GM21723 (cell line): ENCODE measurements around the gene SETBP1.

Source experiments
- ATAC-seq: cut with Tn5 transposase; IDR thresholded peaks from one replicate; pipeline ENCODE4 v1.9.1; 2021; ENCODE audit warnings: mild to moderate bottlenecking, moderate library complexity; ENCODE audit not compliant: unreplicated experiment

SETBP1 gene

GRCh38 chr18:44730803-44731529 lies 50.3 kb downstream of the SETBP1 start:
- ATAC-seq, result no peak

GRCh38 chr18:44731530-44732237 lies 51.0 kb downstream of the SETBP1 start:
- peak; percentile 51 for ATAC-seq

GRCh38 chr18:44732238-44732563 lies 51.5 kb downstream of the SETBP1 start:
- no peak for ATAC-seq

GRCh38 chr18:44732599-44732998 lies 51.9 kb downstream of the SETBP1 start:
- ATAC-seq, result no peak

GRCh38 chr18:44733069-44733753 lies 52.5 kb downstream of the SETBP1 start:
- ATAC-seq, result no peak

GRCh38 chr18:44733754-44734465 lies 53.2 kb downstream of the SETBP1 start:
- no peak for ATAC-seq

GRCh38 chr18:44735096-44735495 lies 54.4 kb downstream of the SETBP1 start:
- ATAC-seq, result no peak

GRCh38 chr18:44736664-44737380 lies 56.1 kb downstream of the SETBP1 start:
- ATAC-seq, result no peak

- no peak for ATAC-seq
Measured at GRCh38 chr18:44737623-44738022, 56.9 kb downstream of the SETBP1 start.

GRCh38 chr18:44740000-44740399 lies 59.3 kb downstream of the SETBP1 start:
- no peak for ATAC-seq

- no peak for ATAC-seq
Measured at GRCh38 chr18:44741085-44741484, 60.4 kb downstream of the SETBP1 start.

GRCh38 chr18:44741511-44741910 lies 60.8 kb downstream of the SETBP1 start:
- ATAC-seq, result no peak

GRCh38 chr18:44742126-44742525 lies 61.4 kb downstream of the SETBP1 start:
- no peak for ATAC-seq

GRCh38 chr18:44742718-44743311 lies 62.1 kb downstream of the SETBP1 start:
- no peak for ATAC-seq

- no peak for ATAC-seq
Measured at GRCh38 chr18:44743631-44744030, 62.9 kb downstream of the SETBP1 start.

- ATAC-seq, result no peak
Measured at GRCh38 chr18:44744161-44745121, 63.8 kb downstream of the SETBP1 start.

- no peak for ATAC-seq
Measured at GRCh38 chr18:44747157-44747556, 66.5 kb downstream of the SETBP1 start.

GRCh38 chr18:44748582-44748981 lies 67.9 kb downstream of the SETBP1 start:
- ATAC-seq, result no peak

- ATAC-seq, result no peak
Measured at GRCh38 chr18:44750774-44751173, 70.1 kb downstream of the SETBP1 start.
